GM12892 (cell line): ENCODE data around the gene ZNF865.

Experiments
- POLR2A ChIP-seq: IDR thresholded peaks from 2 replicates; pipeline ENCODE4 v1.6.1; 2011; ENCODE audit warnings: low read depth, low read length, control low read depth
- POLR2AphosphoS5 ChIP-seq: IDR thresholded peaks from 2 replicates; pipeline ENCODE4 v1.6.1; 2011; ENCODE audit warnings: low read depth, low read length, control low read depth

GRCh38 chr19:55646889-55647731 lies 41.7 kb downstream of the ZNF865 start:
- no peak for TF ChIP-seq POLR2AphosphoS5
- TF ChIP-seq POLR2A = no peak
